CD1c-positive myeloid dendritic cell (primary cell): Measurements from ENCODE around the gene BCAS3.
"Not testable (repeated sequence)": the region's sequence is repeated elsewhere in the genome, so short reads cannot be mapped to it uniquely, and the experiment has no call there.

Experiments
- DNase-seq: peaks from one replicate; pipeline ENCODE4 v3.0.0-alpha.2; 2016; ENCODE audit errors: extremely low spot score

Gene BCAS3

GRCh38 chr17:61422116-61422799 is 744.6 kb downstream of the BCAS3 start:
- no peak for DNase-seq

- DNase-seq = no peak
Observed at GRCh38 chr17:61422869-61423268, 745.2 kb downstream of the BCAS3 start.

DNA sequence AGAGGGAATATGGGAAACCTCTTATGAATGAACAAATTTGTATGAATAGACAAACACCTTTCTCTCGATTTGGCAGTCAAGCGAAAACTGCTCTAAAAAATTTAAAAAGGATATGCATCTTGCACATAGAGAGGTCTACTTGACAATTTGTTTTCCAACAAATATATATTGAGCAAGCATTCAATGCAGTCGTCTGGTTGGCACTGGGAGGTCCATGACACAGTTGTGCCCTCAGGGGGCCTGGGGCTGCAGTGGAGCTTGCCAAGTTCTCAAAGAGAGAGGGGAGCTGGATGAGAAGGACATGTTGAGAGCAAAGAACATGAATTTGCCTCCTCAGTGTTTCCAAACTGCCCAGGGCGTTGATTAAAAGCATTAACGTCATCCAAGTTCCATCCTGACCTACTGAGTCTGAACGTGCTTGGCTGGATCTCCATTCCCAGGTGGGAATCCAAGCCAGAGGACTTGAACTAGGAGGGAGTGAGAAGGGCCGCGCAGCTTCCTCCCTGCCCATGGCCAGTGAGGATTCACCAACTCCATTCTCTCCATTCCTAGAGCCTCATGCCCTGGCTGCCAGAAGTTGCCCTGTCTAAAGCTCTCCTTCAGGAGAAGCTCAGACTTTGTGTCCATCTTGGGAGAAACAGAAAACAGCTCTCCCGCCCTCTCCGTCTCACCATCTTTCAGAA is 746.5 kb downstream of the BCAS3 start:
- no peak for DNase-seq

DNA sequence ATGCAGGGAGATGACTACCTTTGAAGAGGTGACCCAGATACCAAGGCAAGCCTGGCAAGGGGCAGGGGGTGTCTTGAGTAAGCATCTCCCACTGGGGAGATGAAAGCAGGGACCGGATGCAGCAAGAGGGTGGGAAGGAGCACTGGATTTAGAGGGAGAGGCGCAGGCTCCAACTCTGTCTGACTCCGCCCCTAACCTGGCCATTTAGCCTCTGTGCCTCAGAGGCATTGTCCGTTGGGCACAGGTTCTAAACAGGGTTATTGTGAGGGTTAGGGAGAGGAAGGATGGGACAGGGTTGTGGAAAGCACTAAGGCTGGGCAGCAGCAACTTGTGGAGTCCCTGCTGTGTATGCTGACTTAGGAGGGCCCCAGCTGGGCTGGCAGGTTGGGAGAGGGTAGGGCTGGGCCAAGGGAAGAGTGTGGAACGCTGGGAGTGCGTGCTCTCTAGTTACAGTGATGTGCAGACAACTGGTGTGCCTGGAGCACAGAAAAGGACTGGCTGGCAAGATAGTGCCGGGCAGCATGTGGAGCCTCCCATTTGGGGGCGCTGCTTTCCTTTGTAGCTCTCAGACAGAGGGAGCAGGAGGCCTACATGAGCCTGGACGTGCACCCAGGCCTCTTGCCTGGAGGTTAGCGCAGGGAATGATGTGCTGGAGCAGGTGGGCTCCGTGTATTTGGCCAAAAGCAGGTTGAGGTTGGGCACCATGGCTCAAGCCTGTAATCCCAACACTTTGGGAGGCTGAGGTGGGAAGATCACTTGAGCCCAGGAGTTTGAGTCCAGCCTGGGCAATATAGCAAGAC is 748.2 kb downstream of the BCAS3 start:
- DNase-seq = no peak

GRCh38 chr17:61426482-61427304 is 749.0 kb downstream of the BCAS3 start:
- no peak for DNase-seq

DNA sequence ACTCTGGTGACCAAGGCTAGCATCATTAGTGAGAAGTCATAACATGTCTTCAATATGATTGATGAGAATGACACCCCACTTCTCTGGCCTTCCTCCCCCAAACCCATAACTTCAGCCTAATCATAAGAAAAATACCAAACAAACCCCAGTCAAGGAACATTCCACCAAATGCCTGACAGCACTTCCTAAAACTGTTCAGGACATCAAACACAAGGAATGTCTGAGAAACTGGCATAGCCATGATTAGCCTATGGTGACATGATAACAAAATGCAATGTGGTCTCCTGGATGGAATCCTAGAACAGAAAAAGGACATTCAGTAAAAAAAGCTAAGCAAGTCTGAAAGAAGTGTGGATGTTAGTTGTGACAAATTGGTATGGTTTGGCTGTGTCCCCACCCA is 749.9 kb downstream of the BCAS3 start:
- DNase-seq = no peak

DNA sequence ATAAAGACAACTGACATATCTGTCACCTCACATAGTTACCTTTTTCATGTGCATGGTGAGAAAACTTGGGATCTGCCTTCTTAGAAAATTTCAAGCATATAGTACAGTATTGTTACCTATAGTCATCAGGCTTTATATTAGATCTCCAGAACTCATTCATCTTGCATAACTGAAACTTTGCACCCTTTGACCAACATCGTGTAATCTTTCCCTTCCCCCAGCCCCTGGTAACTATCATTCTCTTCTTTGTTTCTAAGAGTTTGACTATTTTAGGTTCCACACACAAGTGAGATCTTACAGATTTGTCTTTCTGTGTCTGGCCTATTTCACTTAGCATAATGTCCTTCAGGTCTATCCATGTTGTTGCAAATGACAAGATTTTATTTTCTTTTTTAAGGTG is 751.6 kb downstream of the BCAS3 start:
- DNase-seq = no peak

- not testable (repeated sequence) for DNase-seq
Observed at GRCh38 chr17:61429831-61430230, 752.2 kb downstream of the BCAS3 start.

GRCh38 chr17:61431594-61432311 is 754.1 kb downstream of the BCAS3 start:
- DNase-seq = no peak

- no peak for DNase-seq
Observed at GRCh38 chr17:61436273-61436672, 758.6 kb downstream of the BCAS3 start.

DNA sequence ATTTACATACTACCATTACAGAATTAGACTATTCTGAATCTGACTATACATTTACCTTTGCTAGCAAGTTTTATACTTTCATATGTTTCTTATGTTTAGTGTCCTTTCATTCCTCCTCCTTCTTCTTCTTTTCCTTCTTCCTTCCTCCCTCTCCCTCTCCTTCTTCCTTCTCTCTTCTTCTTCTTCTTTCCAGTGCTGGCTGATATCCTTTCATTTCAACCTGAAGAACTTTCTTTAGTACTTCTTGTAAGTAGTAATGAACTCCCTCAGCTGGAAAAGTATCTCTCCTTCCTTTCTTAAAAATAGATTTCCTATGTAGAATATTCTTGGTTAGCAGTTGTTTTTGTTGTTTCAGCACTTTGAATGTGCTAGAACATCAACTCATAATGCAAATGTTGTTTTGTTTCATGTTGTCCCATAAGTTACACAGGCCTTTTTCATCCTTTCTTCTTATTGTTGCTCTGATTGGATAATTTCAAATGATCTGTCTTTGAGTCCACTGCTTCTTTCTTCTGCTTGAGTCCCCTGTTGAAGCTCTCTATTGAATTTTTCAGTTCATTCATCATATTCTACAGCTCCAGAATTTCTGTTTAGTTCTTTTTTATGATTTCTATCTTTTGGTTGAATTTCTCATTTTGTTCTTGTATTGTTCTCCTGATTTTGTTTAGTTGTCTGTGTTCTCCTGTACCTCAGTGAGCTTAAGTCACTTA is 759.5 kb downstream of the BCAS3 start:
- DNase-seq = no peak

- DNase-seq = no peak
Observed at GRCh38 chr17:61440697-61441096, 763.0 kb downstream of the BCAS3 start.

- DNase-seq = not testable (repeated sequence)
Observed at GRCh38 chr17:61441507-61441906, 763.9 kb downstream of the BCAS3 start.

- DNase-seq = no peak
Observed at GRCh38 chr17:61442136-61442775, 764.6 kb downstream of the BCAS3 start.
